Skeletal muscle satellite cell (primary cell): Measurements from ENCODE around the gene FAM193A.
"Not testable (repeated sequence)": the region's sequence is repeated elsewhere in the genome, so short reads cannot be mapped to it uniquely, and the experiment has no call there.

ENCODE experiments used
- H3K27me3 ChIP-seq: 2 replicates; pipeline ENCODE4 v1.7.0; 2013; ENCODE audit warnings: low read length; ENCODE audit not compliant: control insufficient read depth, insufficient read depth
- H3K36me3 ChIP-seq: 2 replicates; pipeline ENCODE4 v1.7.0; 2013; ENCODE audit warnings: mild to moderate bottlenecking, control low read depth, low read length; ENCODE audit not compliant: insufficient read depth
- H3K4me1 ChIP-seq: 2 replicates; pipeline ENCODE4 v1.7.0; 2013; ENCODE audit warnings: low read length; ENCODE audit not compliant: control insufficient read depth, insufficient read depth
- H3K4me2 ChIP-seq: 2 replicates; pipeline ENCODE4 v1.7.0; 2013; ENCODE audit warnings: mild to moderate bottlenecking, low read length
- H3K4me3 ChIP-seq: 2 replicates; pipeline ENCODE4 v1.7.0; 2013; ENCODE audit warnings: low read length
- H3K9ac ChIP-seq: 2 replicates; pipeline ENCODE4 v1.7.0; 2013; ENCODE audit warnings: mild to moderate bottlenecking, low read depth, low read length, moderate library complexity
- H3K9me3 ChIP-seq: replicated peaks from 2 replicates; pipeline ENCODE4 v1.7.0; 2013; ENCODE audit warnings: mild to moderate bottlenecking, control low read depth, low read length

The FAM193A gene

DNA sequence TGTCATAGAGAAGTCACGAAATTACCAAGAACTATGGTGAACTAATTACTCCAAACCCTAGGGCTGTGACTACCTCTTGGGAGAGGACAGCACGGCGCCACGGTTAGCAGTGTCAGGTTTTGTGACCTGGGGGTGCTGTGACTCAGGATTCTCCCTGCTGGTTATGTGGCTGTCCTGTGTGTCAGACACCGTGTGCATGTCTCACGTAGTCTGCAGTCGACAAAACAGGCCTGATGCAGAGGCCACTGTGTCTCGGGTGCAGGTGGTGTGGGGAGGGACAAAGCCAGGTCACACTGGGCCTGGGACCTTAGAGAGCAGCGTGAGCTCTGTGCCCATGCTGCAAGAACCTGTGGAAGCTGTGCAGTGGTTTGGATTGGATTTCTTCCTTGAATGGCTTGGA, 185.6 kb downstream of the FAM193A start:
- H3K36me3 ChIP-seq: peaks cover 28% of the 10 kb centered on the region
- no peak overlapping the region for H3K9ac ChIP-seq
- no peaks in the 10 kb centered on the region for H3K9me3 ChIP-seq

DNA sequence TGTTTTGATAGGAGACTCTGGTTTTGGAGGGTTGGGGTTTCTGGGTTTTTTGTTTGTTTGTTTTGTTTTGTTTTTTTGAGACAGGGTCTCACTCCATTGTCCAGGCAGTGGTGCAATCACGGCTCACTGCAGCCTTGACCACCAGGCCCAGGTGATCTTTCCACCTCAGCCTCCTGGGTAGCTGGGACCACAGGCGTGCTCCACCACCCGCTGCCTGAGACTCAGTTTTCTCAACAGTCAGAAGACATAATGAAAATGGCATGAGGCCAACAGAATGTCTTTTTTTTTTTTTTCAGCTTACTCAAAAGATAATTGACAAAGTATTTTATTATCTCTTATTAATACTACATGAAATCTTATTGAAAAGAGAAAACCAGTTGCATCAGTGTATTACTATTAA, 187.3 kb downstream of the FAM193A start:
- H3K9me3 ChIP-seq: no peaks in the 10 kb centered on the region
- no peaks in the 10 kb centered on the region for H3K4me1 ChIP-seq
- no peak overlapping the region for H3K9ac ChIP-seq
- no peak overlapping the region for H3K4me3 ChIP-seq
- H3K36me3 ChIP-seq: peaks cover 25% of the 10 kb centered on the region
- no peaks in the 10 kb centered on the region for H3K27me3 ChIP-seq
- H3K4me2 ChIP-seq: no peak overlapping the region

More for the DNA sequence above, 185.6 kb downstream of the FAM193A start:
- no peak overlapping the region for H3K4me2 ChIP-seq
- H3K27me3 ChIP-seq: no peaks in the 10 kb centered on the region
- no peak overlapping the region for H3K4me3 ChIP-seq
- H3K4me1 ChIP-seq: no peaks in the 10 kb centered on the region

DNA sequence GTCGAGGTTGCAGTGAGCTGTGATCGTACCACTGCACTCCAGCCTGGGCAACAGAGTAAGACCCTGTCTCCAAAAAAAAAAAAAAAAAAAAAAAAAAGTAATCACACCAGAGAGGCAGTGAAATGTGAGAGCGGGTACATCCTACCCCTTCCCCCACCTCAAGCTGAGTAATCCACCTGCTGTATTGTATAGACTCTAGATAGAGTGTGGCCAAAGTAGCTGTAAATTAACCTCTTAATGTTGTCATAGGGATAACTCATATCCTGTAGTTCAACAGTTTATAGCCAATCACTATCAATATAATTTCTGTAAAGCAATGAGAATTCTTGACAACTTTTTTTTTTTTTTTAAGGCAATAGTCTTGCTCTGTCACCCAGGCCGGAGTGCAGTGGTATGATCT, 188.9 kb downstream of the FAM193A start:
- Histone ChIP-seq H3K4me1 (no peaks in the 10 kb centered on the region), H3K4me3 (no peak overlapping the region), H3K4me2 (no peak overlapping the region), H3K36me3 (peaks cover 26% of the 10 kb centered on the region), H3K9me3 (no peaks in the 10 kb centered on the region), H3K9ac (no peak overlapping the region), H3K27me3 (no peaks in the 10 kb centered on the region)

DNA sequence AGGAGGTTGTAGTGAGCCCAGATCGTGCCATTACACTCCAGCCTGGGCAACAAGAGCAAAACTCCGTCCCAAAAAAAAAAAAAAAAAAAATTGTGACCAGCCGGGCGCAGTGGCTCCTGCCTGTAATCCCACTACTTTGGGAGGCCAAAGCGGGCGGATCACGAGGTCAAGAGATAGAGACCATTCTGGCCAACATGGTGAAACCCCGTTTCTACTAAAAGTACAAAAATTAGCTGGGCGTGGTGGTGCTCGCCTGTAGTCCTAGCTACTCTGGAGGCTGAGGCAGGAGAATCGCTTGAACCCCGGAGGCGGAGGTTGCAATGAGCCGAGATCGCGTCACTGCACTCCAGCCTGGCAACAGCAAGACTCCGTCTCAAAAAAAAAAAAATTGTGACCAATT, 190.4 kb downstream of the FAM193A start:
- not testable (repeated sequence) for H3K4me3 ChIP-seq, H3K27me3 ChIP-seq, H3K4me2 ChIP-seq, H3K4me1 ChIP-seq, H3K9me3 ChIP-seq, H3K9ac ChIP-seq
- H3K36me3 ChIP-seq: peaks cover 22% of the 10 kb centered on the region

DNA sequence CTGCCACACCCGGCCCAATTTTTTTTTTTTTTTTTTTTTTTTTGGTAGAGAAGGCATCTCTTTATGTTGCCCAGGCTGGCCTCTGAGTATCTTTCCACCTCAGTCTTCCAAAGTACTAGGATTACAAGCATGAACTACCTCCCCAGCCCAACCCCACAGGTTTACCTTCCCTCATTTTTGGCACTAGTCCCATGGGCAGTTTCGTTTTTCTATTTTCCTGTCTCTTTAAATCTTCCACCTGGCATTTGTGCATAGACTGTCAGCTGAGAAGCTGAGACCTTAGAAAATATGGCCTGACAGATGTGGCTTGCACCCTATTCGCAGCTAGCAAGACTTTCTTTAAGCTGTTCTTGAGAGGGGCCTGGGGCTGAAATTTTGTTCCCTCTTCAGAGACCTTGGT, 191.8 kb downstream of the FAM193A start:
- no peak overlapping the region for H3K4me3 ChIP-seq
- H3K4me2 ChIP-seq: no peak overlapping the region
- no peak overlapping the region for H3K9ac ChIP-seq
- H3K36me3 ChIP-seq: peaks cover 29% of the 10 kb centered on the region
- H3K4me1 ChIP-seq: no peaks in the 10 kb centered on the region
- no peaks in the 10 kb centered on the region for H3K27me3 ChIP-seq
- H3K9me3 ChIP-seq: no peaks in the 10 kb centered on the region

DNA sequence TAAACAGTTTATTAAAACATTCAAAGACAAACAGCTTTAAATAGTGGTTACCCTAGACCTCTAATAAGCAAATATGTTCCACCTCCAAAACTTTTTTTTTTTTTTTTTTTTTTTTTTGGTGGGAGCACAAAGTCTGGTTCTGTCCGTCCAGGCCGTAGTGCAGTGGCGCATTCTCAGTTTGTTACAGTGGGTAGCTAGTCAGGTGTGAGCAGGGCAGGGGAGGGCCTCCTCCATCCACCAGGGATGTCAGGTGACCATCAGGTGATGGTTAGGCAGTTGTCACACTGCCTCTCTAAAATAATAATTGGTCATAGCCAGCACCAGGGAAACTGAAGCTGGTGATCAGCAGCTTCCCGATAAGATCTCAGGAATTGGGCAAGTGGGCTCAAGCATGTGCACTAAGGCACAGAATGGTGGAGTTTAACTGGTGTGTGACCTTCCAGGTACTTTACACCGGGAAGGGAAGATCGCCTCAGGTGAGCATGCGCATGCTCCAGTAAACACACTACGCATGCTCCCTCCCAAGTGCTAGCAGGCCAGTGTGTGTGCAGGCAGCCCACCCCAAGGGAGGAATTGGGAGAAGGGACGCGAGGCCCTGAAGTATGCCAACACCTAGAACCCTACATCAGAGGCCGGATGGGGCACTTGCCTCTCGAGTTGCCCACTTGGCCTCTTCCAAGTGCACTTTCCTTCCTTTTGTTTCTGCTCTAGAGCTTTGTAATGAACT, 192.5 kb downstream of the FAM193A start:
- H3K9ac ChIP-seq: no peak overlapping the region
- H3K4me1 ChIP-seq: no peaks in the 10 kb centered on the region
- no peak overlapping the region for H3K4me2 ChIP-seq
- no peaks in the 10 kb centered on the region for H3K9me3 ChIP-seq
- no peaks in the 10 kb centered on the region for H3K27me3 ChIP-seq
- peaks cover 36% of the 10 kb centered on the region for H3K36me3 ChIP-seq
- H3K4me3 ChIP-seq: no peak overlapping the region

DNA sequence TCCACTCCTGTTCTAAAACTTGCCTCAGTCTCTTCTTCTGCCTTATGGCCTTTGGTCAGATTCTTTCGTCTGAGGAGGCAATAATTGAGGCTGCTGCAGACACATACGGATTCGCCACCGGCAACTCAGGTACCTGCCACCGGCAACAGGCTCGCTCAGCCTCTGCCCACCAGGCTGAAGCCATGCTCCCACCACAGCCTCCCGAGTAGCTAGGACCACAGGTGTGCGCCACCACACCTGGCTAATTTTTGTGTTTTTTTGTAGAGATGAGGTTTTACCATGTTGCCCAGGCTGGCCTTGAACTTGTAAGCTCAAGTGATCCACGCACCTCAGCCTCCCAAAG, 193.1 kb downstream of the FAM193A start:
- H3K27me3 ChIP-seq: no peaks in the 10 kb centered on the region
- H3K9me3 ChIP-seq: no peaks in the 10 kb centered on the region
- no peak overlapping the region for H3K9ac ChIP-seq
- H3K4me2 ChIP-seq: no peak overlapping the region
- no peaks in the 10 kb centered on the region for H3K4me1 ChIP-seq
- H3K36me3 ChIP-seq: peaks cover 36% of the 10 kb centered on the region
- no peak overlapping the region for H3K4me3 ChIP-seq

DNA sequence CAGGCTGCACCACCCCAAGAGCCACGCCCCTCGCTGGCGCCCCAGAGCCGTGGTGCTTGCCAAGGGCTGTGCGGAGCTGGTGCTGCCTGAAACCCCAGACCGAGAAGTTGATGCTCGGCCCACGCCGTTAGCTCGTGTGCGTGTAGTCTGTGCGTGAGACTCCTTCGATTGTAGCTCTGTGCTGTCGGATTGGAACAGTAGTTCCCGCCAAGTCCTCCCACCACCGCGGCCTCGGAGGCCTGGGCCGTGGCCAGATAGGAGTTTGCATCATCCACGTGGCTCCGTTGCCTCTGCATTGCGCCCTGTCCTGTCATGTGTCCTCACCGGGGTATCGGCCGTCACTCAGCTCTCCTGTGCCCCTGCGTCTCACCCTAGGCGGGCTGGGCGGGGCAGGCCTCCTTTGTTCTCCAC, 195.5 kb downstream of the FAM193A start:
- H3K9ac ChIP-seq: no peak overlapping the region
- H3K27me3 ChIP-seq: no peaks in the 10 kb centered on the region
- no peaks in the 10 kb centered on the region for H3K9me3 ChIP-seq
- H3K4me1 ChIP-seq: no peaks in the 10 kb centered on the region
- no peak overlapping the region for H3K4me2 ChIP-seq
- H3K4me3 ChIP-seq: no peak overlapping the region
- H3K36me3 ChIP-seq: peaks cover 36% of the 10 kb centered on the region

DNA sequence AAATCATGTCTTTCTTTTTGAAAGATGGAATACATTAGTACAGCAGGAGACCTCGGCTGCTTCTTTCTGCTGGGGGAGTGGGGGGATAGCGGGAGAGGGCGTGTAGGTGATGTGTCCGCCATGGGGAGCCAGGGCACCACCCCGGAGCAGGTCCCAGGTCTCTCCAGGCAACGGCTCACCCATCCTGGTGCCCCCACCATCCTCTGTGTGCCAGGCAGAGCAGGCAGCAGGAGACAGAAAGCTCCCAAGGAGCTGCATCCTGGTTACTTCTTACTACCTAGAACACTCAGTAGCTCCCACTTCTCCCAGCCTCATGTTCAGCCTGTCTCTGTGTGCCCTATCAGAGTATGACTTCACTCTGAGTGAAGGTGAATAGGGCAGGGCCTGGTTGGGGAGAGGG, 196.1 kb downstream of the FAM193A start:
- no peaks in the 10 kb centered on the region for H3K4me1 ChIP-seq
- H3K36me3 ChIP-seq: peaks cover 36% of the 10 kb centered on the region
- no peak overlapping the region for H3K9ac ChIP-seq
- no peak overlapping the region for H3K4me2 ChIP-seq
- no peaks in the 10 kb centered on the region for H3K27me3 ChIP-seq
- H3K4me3 ChIP-seq: no peak overlapping the region
- no peaks in the 10 kb centered on the region for H3K9me3 ChIP-seq

DNA sequence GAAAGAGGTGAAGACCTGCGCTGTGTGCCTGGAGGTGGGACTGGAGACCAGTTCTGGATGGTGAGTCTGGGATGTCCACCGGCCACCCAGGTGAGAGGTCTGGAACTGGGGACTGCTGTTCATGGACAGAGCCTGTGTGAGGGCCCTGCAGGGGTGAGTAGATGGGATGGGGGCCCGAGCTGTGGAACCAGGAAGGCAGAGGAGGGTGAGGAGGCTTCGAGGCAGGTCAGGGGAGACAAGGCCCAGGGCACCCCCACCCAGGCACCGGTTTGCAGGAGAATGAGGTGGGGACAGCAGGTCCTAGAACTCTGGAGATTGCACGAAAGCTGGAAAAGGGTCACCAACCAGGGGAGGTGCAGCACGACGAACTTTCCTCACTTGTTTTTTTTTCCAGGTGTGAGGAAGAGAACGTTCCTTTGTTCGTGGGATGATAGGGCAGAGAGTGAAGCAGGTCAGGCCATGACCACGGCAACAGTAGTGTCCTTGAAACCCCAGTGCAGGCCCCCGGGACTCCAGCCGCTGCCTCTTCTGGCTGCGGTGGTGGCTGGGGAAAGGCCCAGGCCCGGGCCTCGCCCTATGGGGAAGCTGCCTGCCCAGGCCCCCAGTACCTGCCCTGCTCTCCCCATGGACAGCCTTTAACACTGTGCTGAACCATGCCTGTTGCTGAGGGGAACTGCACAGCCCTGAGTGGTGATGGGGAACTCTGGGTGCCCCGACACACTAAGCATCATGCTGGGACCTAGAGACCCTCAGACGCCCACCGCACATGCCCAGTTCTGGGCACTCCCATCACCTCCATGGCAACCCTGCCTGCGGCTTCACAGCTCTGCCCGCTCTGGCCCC, 196.8 kb downstream of the FAM193A start:
- no peaks in the 10 kb centered on the region for H3K4me1 ChIP-seq
- no peak overlapping the region for H3K9ac ChIP-seq
- peaks cover 36% of the 10 kb centered on the region for H3K36me3 ChIP-seq
- no peaks in the 10 kb centered on the region for H3K27me3 ChIP-seq
- H3K4me3 ChIP-seq: no peak overlapping the region
- no peak overlapping the region for H3K4me2 ChIP-seq
- no peaks in the 10 kb centered on the region for H3K9me3 ChIP-seq

DNA sequence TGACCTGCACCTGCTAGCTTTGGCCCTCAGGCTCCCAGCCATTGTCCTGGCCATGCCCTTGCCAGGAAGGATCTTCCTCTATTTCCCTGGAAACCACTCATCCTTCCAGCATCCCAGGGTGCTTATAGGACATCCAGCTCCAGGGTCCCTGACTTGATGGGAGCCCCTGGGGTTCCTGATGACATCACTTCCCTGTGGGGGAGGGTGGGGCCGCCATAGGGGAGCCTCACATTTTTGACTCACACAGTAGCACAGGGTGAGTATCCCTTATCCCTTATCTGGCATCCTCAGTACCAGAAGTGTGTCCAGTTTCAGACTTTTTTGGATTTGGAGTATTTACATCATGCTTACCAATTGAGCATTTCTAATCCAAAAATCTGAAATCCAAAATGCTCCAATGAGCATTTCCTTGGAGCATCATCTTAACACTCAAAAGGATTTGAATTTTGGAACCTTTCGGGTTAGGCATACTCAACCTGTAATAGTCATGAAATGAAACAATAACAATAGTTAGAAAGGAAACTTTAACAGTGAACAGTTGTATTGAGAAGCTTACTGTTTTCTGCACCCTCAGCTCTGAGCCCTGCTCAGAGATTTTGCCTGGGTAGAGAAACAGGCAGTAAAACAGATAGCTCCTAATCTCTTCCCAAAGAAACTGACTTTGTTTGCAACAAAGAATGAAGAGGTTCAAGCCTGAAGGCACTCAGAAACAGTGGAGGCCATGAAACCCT, 197.6 kb downstream of the FAM193A start:
- H3K9ac ChIP-seq: no peak overlapping the region
- no peaks in the 10 kb centered on the region for H3K27me3 ChIP-seq
- H3K4me1 ChIP-seq: no peaks in the 10 kb centered on the region
- H3K4me2 ChIP-seq: no peak overlapping the region
- no peak overlapping the region for H3K4me3 ChIP-seq
- peaks cover 33% of the 10 kb centered on the region for H3K36me3 ChIP-seq
- no peaks in the 10 kb centered on the region for H3K9me3 ChIP-seq
